ENCODE results near the gene COX19. TPM values are rescaled to one million over a fixed set of nuclear protein-coding genes. Genes with fewer than 3 reads are reported as not detected.

The COX19 gene
- total and polyA plus RNA-seq, 2 of the 13 experiments (the other 11 are each of a cell fraction or from before 2014, with no cell fraction given) = 11.5 to 21.7 TPM

GRCh38 chr7:953547-954327, 21.6 kb downstream of the COX19 start (continued):
- TF ChIP-seq ZNF547 (CRISPR knock-in tag; IDR thresholded peaks at IDR 0.05) (0 out of 2 replicates have a peak, but pooled peaks have one; percentile 34), ZNF850 (CRISPR knock-in tag; conservative IDR thresholded peaks at IDR 0.05) (no peak), HNF1B (CRISPR knock-in tag; IDR thresholded peaks at IDR 0.05) (no peak), ZBTB4 (CRISPR knock-in tag; IDR thresholded peaks at IDR 0.05; ENCODE audit: borderline replicate concordance) (no peak), REL (CRISPR knock-in tag; conservative IDR thresholded peaks at IDR 0.05) (no peak), ZNF282 (IDR thresholded peaks at IDR 0.05; ENCODE audit: partially characterized antibody) (no peak), ZFP90 (CRISPR knock-in tag; IDR thresholded peaks at IDR 0.05; ENCODE audit: borderline replicate concordance) (no peak), ZNF143 (CRISPR knock-in tag; IDR thresholded peaks at IDR 0.05) (no peak), PHF21A (CRISPR knock-in tag; IDR thresholded peaks at IDR 0.05) (peak; percentile 54), CHCHD3 (CRISPR knock-in tag; IDR thresholded peaks at IDR 0.05) (no peak), ZNF432 (CRISPR knock-in tag; IDR thresholded peaks at IDR 0.05; ENCODE audit: borderline replicate concordance) (no peak), ATF4 (CRISPR knock-in tag; IDR thresholded peaks at IDR 0.05) (0 out of 4 replicates have a peak, but pooled peaks of 1 of the 2 experiments have one; percentile 27), ZNF607 (CRISPR knock-in tag; IDR thresholded peaks at IDR 0.05; ENCODE audit: borderline replicate concordance) (0 out of 2 replicates have a peak, but pooled peaks have one; percentile 18), HDAC6 (IDR thresholded peaks at IDR 0.05; ENCODE audit: low read depth, low read length) (no peak), MEIS2 (CRISPR knock-in tag; IDR thresholded peaks at IDR 0.05) (no peak), TBP (CRISPR knock-in tag; IDR thresholded peaks at IDR 0.05) (no peak), CBX1 (IDR thresholded peaks at IDR 0.05; ENCODE audit: low read depth) (no peak), FOSL2 (CRISPR knock-in tag; IDR thresholded peaks at IDR 0.05) (no peak), ONECUT2 (CRISPR knock-in tag; IDR thresholded peaks at IDR 0.05) (no peak), DMTF1 (CRISPR knock-in tag; IDR thresholded peaks at IDR 0.05) (no peak), TOE1 (CRISPR knock-in tag; IDR thresholded peaks at IDR 0.05) (no peak)
